ENCODE measurements around the gene TATDN2.

Gene TATDN2

GRCh38 chr3:10251006-10251405 lies 2.7 kb downstream of the TATDN2 start:
- H3K4me3 ChIP-seq (ENCODE audit: low read depth, low read length): peak overlapping the region; percentile 97
- TF ChIP-seq CTCF (IDR thresholded peaks at IDR 0.05; ENCODE audit: low read depth, low read length) (no peak), POLR2A (IDR thresholded peaks at IDR 0.05; ENCODE audit: extremely low read depth, insufficient read length) (no peak), MAX (IDR thresholded peaks at IDR 0.05; ENCODE audit: low read depth, low read length) (no peak), MYC (IDR thresholded peaks at IDR 0.05; ENCODE audit: low read depth, low read length) (no peak)
- peak; percentile 32 for DNase-seq (ENCODE audit: low read depth)

GRCh38 chr3:10253731-10254130 lies 5.5 kb downstream of the TATDN2 start:
- no peak for DNase-seq (ENCODE audit: low read depth)
- TF ChIP-seq MYC (IDR thresholded peaks at IDR 0.05; ENCODE audit: low read depth, low read length) (no peak), CTCF (IDR thresholded peaks at IDR 0.05; ENCODE audit: low read depth, low read length) (no peak), POLR2A (IDR thresholded peaks at IDR 0.05; ENCODE audit: extremely low read depth, insufficient read length) (no peak), MAX (IDR thresholded peaks at IDR 0.05; ENCODE audit: low read depth, low read length) (no peak)
- no peak overlapping the region for H3K4me3 ChIP-seq (ENCODE audit: low read depth, low read length)

- no peak for DNase-seq (ENCODE audit: low read depth)
- no peak for TF ChIP-seq MYC (IDR thresholded peaks at IDR 0.05; ENCODE audit: low read depth, low read length)
- no peak for TF ChIP-seq POLR2A (IDR thresholded peaks at IDR 0.05; ENCODE audit: extremely low read depth, insufficient read length)
- TF ChIP-seq CTCF (IDR thresholded peaks at IDR 0.05; ENCODE audit: low read depth, low read length): no peak
- TF ChIP-seq MAX (IDR thresholded peaks at IDR 0.05; ENCODE audit: low read depth, low read length): no peak
- no peak overlapping the region for H3K4me3 ChIP-seq (ENCODE audit: low read depth, low read length)
Measured at GRCh38 chr3:10255835-10256234, 7.6 kb downstream of the TATDN2 start.

- TF ChIP-seq POLR2A (IDR thresholded peaks at IDR 0.05; ENCODE audit: extremely low read depth, insufficient read length) (no peak), MYC (IDR thresholded peaks at IDR 0.05; ENCODE audit: low read depth, low read length) (no peak), MAX (IDR thresholded peaks at IDR 0.05; ENCODE audit: low read depth, low read length) (no peak), CTCF (IDR thresholded peaks at IDR 0.05; ENCODE audit: low read depth, low read length) (no peak)
- no peak for DNase-seq (ENCODE audit: low read depth)
Measured at GRCh38 chr3:10259036-10259435, 10.8 kb downstream of the TATDN2 start.

GRCh38 chr3:10259798-10260197 lies 11.5 kb downstream of the TATDN2 start:
- TF ChIP-seq MAX (IDR thresholded peaks at IDR 0.05; ENCODE audit: low read depth, low read length): no peak
- no peak for TF ChIP-seq POLR2A (IDR thresholded peaks at IDR 0.05; ENCODE audit: extremely low read depth, insufficient read length)
- no peak for TF ChIP-seq MYC (IDR thresholded peaks at IDR 0.05; ENCODE audit: low read depth, low read length)
- DNase-seq (ENCODE audit: low read depth): no peak
- no peak overlapping the region for H3K4me3 ChIP-seq (ENCODE audit: low read depth, low read length)

More at GRCh38 chr3:10259036-10259435, 10.8 kb downstream of the TATDN2 start:
- H3K4me3 ChIP-seq (ENCODE audit: low read depth, low read length): no peak overlapping the region

GRCh38 chr3:10260211-10260701 lies 12.0 kb downstream of the TATDN2 start:
- no peak for DNase-seq (ENCODE audit: low read depth)
- no peak overlapping the region for H3K4me3 ChIP-seq (ENCODE audit: low read depth, low read length)
- no peak for TF ChIP-seq CTCF (IDR thresholded peaks at IDR 0.05; ENCODE audit: low read depth, low read length)
- no peak for TF ChIP-seq MYC (IDR thresholded peaks at IDR 0.05; ENCODE audit: low read depth, low read length)
- TF ChIP-seq POLR2A (IDR thresholded peaks at IDR 0.05; ENCODE audit: extremely low read depth, insufficient read length): no peak
- TF ChIP-seq MAX (IDR thresholded peaks at IDR 0.05; ENCODE audit: low read depth, low read length): no peak

All from NB4 (cell line).